ENCODE measurements around the gene GBX2.
A peak's percentile ranks its signal among the peaks of the same experiment; 100 is the strongest.

DNA sequence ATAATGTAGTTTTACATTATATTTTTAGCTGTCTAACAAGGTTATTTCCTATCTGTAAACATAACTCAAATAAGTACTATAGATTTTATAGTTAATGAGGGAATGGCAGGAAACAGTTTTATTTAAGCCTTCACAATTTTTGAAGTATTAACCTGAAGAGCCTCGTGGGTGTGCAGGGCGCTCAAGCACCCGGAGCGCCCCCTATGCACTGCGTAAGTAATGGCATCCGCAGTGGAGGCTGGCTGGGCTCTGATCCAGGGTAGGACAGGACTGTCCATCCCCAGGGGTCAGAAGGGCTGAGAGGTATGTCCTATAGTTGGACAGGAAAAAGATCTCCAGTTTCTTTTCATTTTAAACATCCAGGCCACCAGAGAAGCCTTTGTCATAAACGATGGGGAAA is 8.2 kb upstream of the GBX2 start:
- TF ChIP-seq, protein P1, sequence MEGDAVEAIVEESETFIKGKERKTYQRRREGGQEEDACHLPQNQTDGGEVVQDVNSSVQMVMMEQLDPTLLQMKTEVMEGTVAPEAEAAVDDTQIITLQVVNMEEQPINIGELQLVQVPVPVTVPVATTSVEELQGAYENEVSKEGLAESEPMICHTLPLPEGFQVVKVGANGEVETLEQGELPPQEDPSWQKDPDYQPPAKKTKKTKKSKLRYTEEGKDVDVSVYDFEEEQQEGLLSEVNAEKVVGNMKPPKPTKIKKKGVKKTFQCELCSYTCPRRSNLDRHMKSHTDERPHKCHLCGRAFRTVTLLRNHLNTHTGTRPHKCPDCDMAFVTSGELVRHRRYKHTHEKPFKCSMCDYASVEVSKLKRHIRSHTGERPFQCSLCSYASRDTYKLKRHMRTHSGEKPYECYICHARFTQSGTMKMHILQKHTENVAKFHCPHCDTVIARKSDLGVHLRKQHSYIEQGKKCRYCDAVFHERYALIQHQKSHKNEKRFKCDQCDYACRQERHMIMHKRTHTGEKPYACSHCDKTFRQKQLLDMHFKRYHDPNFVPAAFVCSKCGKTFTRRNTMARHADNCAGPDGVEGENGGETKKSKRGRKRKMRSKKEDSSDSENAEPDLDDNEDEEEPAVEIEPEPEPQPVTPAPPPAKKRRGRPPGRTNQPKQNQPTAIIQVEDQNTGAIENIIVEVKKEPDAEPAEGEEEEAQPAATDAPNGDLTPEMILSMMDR (conservative IDR thresholded peaks at IDR 0.05; ENCODE audit: low read depth in 2 of 2), result peak; percentile 89 to 97
- TF ChIP-seq, protein P2, sequence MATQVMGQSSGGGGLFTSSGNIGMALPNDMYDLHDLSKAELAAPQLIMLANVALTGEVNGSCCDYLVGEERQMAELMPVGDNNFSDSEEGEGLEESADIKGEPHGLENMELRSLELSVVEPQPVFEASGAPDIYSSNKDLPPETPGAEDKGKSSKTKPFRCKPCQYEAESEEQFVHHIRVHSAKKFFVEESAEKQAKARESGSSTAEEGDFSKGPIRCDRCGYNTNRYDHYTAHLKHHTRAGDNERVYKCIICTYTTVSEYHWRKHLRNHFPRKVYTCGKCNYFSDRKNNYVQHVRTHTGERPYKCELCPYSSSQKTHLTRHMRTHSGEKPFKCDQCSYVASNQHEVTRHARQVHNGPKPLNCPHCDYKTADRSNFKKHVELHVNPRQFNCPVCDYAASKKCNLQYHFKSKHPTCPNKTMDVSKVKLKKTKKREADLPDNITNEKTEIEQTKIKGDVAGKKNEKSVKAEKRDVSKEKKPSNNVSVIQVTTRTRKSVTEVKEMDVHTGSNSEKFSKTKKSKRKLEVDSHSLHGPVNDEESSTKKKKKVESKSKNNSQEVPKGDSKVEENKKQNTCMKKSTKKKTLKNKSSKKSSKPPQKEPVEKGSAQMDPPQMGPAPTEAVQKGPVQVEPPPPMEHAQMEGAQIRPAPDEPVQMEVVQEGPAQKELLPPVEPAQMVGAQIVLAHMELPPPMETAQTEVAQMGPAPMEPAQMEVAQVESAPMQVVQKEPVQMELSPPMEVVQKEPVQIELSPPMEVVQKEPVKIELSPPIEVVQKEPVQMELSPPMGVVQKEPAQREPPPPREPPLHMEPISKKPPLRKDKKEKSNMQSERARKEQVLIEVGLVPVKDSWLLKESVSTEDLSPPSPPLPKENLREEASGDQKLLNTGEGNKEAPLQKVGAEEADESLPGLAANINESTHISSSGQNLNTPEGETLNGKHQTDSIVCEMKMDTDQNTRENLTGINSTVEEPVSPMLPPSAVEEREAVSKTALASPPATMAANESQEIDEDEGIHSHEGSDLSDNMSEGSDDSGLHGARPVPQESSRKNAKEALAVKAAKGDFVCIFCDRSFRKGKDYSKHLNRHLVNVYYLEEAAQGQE (IDR thresholded peaks at IDR 0.05; ENCODE audit: unreplicated experiment), result no peak
- TF ChIP-seq, protein P3, sequence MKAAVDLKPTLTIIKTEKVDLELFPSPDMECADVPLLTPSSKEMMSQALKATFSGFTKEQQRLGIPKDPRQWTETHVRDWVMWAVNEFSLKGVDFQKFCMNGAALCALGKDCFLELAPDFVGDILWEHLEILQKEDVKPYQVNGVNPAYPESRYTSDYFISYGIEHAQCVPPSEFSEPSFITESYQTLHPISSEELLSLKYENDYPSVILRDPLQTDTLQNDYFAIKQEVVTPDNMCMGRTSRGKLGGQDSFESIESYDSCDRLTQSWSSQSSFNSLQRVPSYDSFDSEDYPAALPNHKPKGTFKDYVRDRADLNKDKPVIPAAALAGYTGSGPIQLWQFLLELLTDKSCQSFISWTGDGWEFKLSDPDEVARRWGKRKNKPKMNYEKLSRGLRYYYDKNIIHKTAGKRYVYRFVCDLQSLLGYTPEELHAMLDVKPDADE (IDR thresholded peaks at IDR 0.05), result no peak
- TF ChIP-seq EZH2 (IDR thresholded peaks at IDR 0.05; ENCODE audit: low read depth, unreplicated experiment) (peak; percentile 14), POLR2AphosphoS5 (IDR thresholded peaks at IDR 0.05; ENCODE audit: low read depth) (no peak), NANOG (IDR thresholded peaks at IDR 0.05; ENCODE audit: borderline replicate concordance) (no peak), CREB1 (CRISPR knock-in tag; IDR thresholded peaks at IDR 0.05; ENCODE audit: low read depth) (no peak), EZH2phosphoT487 (IDR thresholded peaks at IDR 0.05; ENCODE audit: unreplicated experiment) (no peak)
